Measurements from ENCODE around the gene BGN.

The BGN gene

DNA sequence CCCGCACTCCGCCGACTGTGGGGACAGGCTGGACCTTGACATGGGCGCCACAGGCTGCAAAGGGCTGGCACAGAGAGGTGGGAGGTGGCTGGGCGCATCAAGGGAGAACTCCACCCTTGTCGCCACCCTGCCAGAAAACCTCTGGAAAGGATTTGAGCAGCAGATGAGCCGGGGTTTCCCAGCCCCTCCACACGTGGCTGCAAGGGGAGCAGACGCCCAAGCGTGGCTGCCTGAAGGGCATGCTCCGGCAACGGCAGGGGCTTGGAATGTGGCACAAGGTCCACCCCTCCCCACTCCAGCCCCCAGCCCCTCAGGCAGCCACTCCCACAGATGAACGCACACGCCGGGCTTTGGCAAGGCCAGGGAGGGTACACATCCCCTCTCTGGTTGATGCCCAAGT, 4.6 kb downstream of the BGN start:
- H3K36me3 Mint-ChIP-seq (ENCODE audit: low read depth) = no peaks in the 10 kb centered on the region
- no peak overlapping the region for H3K4me3 Mint-ChIP-seq
- no peaks in the 10 kb centered on the region for H3K4me1 Mint-ChIP-seq (ENCODE audit: low read depth)
- H3K27me3 Mint-ChIP-seq (ENCODE audit: low read depth) = no peaks in the 10 kb centered on the region
- no peak overlapping the region for H3K27ac Mint-ChIP-seq
- no peaks in the 10 kb centered on the region for H3K9me3 Mint-ChIP-seq

GRCh38 chrX:153499876-153500275, 5.1 kb downstream of the BGN start:
- H3K36me3 Mint-ChIP-seq (ENCODE audit: low read depth) = no peaks in the 10 kb centered on the region
- H3K27ac Mint-ChIP-seq = no peak overlapping the region
- no peaks in the 10 kb centered on the region for H3K4me1 Mint-ChIP-seq (ENCODE audit: low read depth)
- H3K4me3 Mint-ChIP-seq = no peak overlapping the region
- no peaks in the 10 kb centered on the region for H3K9me3 Mint-ChIP-seq
- H3K27me3 Mint-ChIP-seq (ENCODE audit: low read depth) = no peaks in the 10 kb centered on the region

GRCh38 chrX:153500676-153501280, 6.0 kb downstream of the BGN start:
- Mint-ChIP-seq H3K9me3 (no peaks in the 10 kb centered on the region), H3K4me1 (ENCODE audit: low read depth) (no peaks in the 10 kb centered on the region), H3K27ac (no peak overlapping the region), H3K36me3 (ENCODE audit: low read depth) (no peaks in the 10 kb centered on the region), H3K27me3 (ENCODE audit: low read depth) (no peaks in the 10 kb centered on the region), H3K4me3 (no peak overlapping the region)

DNA sequence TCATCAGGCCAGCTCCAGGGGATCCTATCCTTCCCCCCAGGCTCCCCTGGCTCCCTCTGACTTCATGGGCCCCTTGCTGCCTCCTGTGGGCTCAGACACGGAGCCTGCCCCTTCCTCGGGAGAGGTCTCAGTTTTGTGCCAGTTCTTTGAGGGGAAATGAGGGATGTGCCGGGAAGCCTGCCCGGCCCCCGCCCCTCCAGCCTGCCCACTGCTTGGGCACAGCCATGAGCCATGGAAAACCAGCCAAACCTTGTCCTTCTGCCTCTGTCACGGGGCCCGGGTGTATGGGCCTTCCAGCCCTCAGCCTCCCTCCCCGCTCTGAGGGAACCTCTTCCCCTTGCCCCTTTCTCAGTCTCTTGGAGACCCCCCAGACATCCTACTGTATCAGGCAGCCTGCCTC, 6.8 kb downstream of the BGN start:
- Mint-ChIP-seq H3K27ac (no peak overlapping the region), H3K4me1 (ENCODE audit: low read depth) (no peaks in the 10 kb centered on the region), H3K27me3 (ENCODE audit: low read depth) (no peaks in the 10 kb centered on the region), H3K9me3 (no peaks in the 10 kb centered on the region), H3K4me3 (no peak overlapping the region), H3K36me3 (ENCODE audit: low read depth) (no peaks in the 10 kb centered on the region)

GRCh38 chrX:153502131-153502530, 7.4 kb downstream of the BGN start:
- Mint-ChIP-seq H3K4me3 (no peak overlapping the region), H3K36me3 (ENCODE audit: low read depth) (no peaks in the 10 kb centered on the region), H3K9me3 (no peaks in the 10 kb centered on the region), H3K4me1 (ENCODE audit: low read depth) (no peaks in the 10 kb centered on the region), H3K27me3 (ENCODE audit: low read depth) (no peaks in the 10 kb centered on the region), H3K27ac (no peak overlapping the region)

GRCh38 chrX:153502796-153503195, 8.0 kb downstream of the BGN start:
- H3K4me1 Mint-ChIP-seq (ENCODE audit: low read depth) = no peaks in the 10 kb centered on the region
- H3K4me3 Mint-ChIP-seq = no peak overlapping the region
- H3K36me3 Mint-ChIP-seq (ENCODE audit: low read depth) = no peaks in the 10 kb centered on the region

GRCh38 chrX:153504445-153505016, 9.8 kb downstream of the BGN start:
- H3K27ac Mint-ChIP-seq = no peak overlapping the region
- H3K9me3 Mint-ChIP-seq = no peaks in the 10 kb centered on the region
- no peaks in the 10 kb centered on the region for H3K4me1 Mint-ChIP-seq (ENCODE audit: low read depth)
- no peak overlapping the region for H3K4me3 Mint-ChIP-seq
- no peaks in the 10 kb centered on the region for H3K36me3 Mint-ChIP-seq (ENCODE audit: low read depth)
- no peaks in the 10 kb centered on the region for H3K27me3 Mint-ChIP-seq (ENCODE audit: low read depth)

More at GRCh38 chrX:153502796-153503195, 8.0 kb downstream of the BGN start:
- H3K27me3 Mint-ChIP-seq (ENCODE audit: low read depth) = no peaks in the 10 kb centered on the region
- H3K9me3 Mint-ChIP-seq = no peaks in the 10 kb centered on the region
- H3K27ac Mint-ChIP-seq = no peak overlapping the region

DNA sequence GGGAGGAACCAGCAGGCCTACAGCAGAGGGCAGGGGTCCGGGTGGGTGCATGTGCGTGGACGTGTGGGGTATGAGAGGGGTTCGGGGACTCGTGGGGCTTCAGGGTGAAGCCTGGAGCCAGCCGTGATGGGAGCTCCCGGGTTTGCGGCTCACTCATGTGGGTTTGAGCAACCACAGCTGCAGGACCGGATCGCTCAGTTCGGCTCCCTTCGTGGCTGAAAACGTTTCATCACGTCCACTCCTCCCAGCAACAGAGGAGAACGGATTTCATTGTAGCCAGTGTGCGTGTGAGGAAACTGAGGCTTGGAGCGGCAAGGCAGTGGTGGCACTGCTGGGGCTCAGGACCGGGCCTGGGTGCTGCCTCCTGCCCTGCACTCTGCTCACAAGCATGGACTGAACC, 10.6 kb downstream of the BGN start:
- Mint-ChIP-seq H3K4me1 (ENCODE audit: low read depth) (no peaks in the 10 kb centered on the region), H3K36me3 (ENCODE audit: low read depth) (no peaks in the 10 kb centered on the region), H3K27ac (no peak overlapping the region), H3K9me3 (no peaks in the 10 kb centered on the region), H3K4me3 (no peak overlapping the region), H3K27me3 (ENCODE audit: low read depth) (no peaks in the 10 kb centered on the region)

DNA sequence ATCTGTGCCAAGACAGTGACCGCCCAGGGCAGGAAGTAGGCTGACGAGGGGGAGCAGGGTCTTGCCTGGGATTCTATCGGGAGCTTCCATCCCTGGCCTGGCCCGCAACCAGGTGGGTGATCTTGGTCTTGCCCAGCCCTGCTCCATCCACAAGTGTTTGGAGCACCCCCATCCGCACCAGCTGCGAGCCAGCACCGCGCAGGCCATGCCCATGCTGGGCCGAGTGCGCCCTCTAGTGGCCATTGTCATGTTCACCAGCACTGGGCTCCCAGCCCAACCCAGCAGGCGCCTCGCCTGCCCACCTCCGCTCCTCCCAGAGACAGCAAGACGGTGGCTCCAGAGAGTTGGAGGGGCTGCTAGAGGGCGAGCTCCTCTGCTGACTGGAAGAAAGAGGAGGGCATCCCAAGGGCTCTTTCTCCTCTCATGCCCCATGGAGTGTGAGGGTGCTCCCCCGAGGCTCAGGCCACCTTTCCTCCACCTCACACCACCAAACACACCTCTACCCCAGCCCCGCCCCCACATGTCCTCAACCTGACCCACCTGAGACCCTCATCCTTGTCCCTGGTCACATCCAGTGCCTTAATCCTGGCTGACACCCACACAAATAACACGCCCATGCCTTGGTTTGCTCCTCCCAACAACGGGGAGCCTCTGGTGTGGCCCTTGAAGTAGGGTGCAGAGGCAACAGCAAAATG, 12.9 kb downstream of the BGN start:
- Mint-ChIP-seq H3K27me3 (ENCODE audit: low read depth) (no peaks in the 10 kb centered on the region), H3K4me3 (no peak overlapping the region), H3K36me3 (ENCODE audit: low read depth) (no peaks in the 10 kb centered on the region), H3K27ac (no peak overlapping the region), H3K4me1 (ENCODE audit: low read depth) (no peaks in the 10 kb centered on the region), H3K9me3 (no peaks in the 10 kb centered on the region)

- Mint-ChIP-seq H3K4me1 (ENCODE audit: low read depth) (no peaks in the 10 kb centered on the region), H3K27me3 (ENCODE audit: low read depth) (no peaks in the 10 kb centered on the region), H3K27ac (no peak overlapping the region), H3K36me3 (ENCODE audit: low read depth) (no peaks in the 10 kb centered on the region), H3K4me3 (no peak overlapping the region), H3K9me3 (no peaks in the 10 kb centered on the region)
These were observed 14.8 kb downstream of the BGN start for GRCh38 chrX:153509592-153509991.

DNA sequence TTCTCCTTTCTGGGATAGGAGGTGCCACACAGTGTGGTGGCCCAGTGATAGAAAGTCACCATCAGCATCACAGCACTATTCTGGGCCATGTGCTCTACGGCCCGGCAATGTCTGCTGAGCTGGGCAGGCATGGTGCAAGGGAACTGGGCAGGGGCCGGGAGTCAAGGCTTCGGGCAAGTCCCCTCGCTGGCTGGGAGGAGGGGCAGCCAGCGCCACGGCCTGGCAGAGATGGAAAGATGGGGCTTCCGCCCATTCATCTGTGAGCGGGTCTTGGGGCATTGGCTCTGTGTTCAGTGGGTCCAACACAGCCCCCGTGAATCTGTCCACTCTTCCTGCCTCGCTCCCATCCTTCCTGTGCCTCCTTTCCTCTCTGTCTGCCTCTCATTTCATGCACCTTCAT, 15.6 kb downstream of the BGN start:
- Mint-ChIP-seq H3K36me3 (ENCODE audit: low read depth) (no peaks in the 10 kb centered on the region), H3K27ac (no peak overlapping the region), H3K4me3 (no peak overlapping the region), H3K9me3 (no peaks in the 10 kb centered on the region), H3K4me1 (ENCODE audit: low read depth) (no peaks in the 10 kb centered on the region), H3K27me3 (ENCODE audit: low read depth) (no peaks in the 10 kb centered on the region)

DNA sequence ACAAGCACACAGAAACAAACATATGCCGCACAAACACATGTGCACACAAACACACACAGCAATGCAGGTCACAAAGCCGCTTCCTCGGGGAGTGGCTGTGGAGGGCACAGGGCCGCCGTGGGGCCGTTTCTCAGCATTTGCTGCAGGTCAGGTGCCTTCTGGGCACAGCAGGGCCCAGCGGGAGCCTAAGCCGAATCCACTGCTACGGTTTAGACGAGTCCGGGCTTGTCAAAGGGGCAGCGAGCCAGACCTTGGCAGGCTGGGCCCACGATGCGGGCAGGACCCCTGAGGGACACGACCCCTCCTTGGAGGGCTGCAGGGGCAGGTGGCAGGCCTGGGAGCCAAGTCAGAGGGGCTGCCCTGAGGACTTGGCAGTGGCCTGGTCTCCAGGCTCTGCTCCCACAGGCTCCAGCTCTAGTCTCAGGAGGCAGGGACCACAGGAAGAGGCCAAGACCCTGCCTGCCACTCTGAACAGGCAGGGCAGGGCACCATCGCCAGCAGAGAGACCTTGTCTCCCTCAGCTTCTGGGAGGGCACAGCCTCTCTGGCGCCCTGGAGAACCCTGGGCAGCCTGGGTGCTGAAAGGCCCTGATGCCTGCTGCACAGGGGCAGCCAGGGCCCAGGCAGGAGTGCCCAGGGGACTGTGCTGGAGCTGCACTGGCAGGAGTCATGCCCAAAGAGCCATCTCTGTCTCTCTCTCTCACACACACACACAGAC, 17.2 kb downstream of the BGN start:
- no peak overlapping the region for H3K4me3 Mint-ChIP-seq
- H3K4me1 Mint-ChIP-seq (ENCODE audit: low read depth) = no peaks in the 10 kb centered on the region
- H3K27me3 Mint-ChIP-seq (ENCODE audit: low read depth) = peaks cover 7% of the 10 kb centered on the region
- H3K9me3 Mint-ChIP-seq = no peaks in the 10 kb centered on the region
- no peaks in the 10 kb centered on the region for H3K36me3 Mint-ChIP-seq (ENCODE audit: low read depth)
- H3K27ac Mint-ChIP-seq = no peak overlapping the region

DNA sequence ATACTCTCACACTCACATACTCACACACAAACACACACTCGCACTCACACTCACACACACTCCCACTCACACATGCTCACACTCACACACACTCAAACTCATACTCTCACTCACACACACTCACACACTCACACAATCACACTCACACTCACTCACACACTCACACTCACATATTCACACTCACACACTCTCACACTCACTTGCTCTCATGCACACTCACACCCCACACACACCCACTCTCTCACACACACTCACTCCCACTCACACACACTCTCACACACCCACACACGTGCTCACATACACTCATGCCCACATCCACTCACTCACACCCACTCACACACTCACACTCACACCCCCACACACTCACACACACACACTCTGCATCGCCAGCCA, 17.7 kb downstream of the BGN start:
- no peaks in the 10 kb centered on the region for H3K4me1 Mint-ChIP-seq (ENCODE audit: low read depth)
- no peaks in the 10 kb centered on the region for H3K9me3 Mint-ChIP-seq
- peaks cover 7% of the 10 kb centered on the region for H3K27me3 Mint-ChIP-seq (ENCODE audit: low read depth)
- no peaks in the 10 kb centered on the region for H3K36me3 Mint-ChIP-seq (ENCODE audit: low read depth)
- H3K27ac Mint-ChIP-seq = no peak overlapping the region
- H3K4me3 Mint-ChIP-seq = no peak overlapping the region

DNA sequence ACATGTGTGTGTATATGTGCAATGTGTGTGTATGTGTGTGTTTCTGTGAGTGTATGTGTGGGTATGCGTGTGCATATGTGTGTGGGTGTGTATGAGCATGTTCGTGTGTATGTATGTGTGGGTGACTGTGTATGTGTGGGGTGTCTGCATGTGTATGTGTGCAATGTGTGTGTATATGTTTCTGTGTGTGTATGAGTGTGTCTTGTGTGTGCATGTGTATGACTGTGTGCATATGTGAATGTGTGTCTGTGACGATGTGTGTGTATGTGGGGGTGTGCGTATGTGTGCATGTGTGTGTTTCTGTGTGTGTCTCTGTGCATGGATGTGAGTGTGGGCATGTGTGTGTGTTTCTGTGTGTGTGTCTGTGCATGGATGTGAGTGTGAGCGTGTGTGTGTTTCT, 18.5 kb downstream of the BGN start:
- no peaks in the 10 kb centered on the region for H3K4me1 Mint-ChIP-seq (ENCODE audit: low read depth)
- H3K4me3 Mint-ChIP-seq = no peak overlapping the region
- no peak overlapping the region for H3K27ac Mint-ChIP-seq
- H3K36me3 Mint-ChIP-seq (ENCODE audit: low read depth) = no peaks in the 10 kb centered on the region
- peaks cover 8% of the 10 kb centered on the region for H3K27me3 Mint-ChIP-seq (ENCODE audit: low read depth)
- no peaks in the 10 kb centered on the region for H3K9me3 Mint-ChIP-seq

- no peak overlapping the region for H3K4me3 Mint-ChIP-seq
- no peaks in the 10 kb centered on the region for H3K9me3 Mint-ChIP-seq
- peaks cover 18% of the 10 kb centered on the region for H3K27me3 Mint-ChIP-seq (ENCODE audit: low read depth)
- no peaks in the 10 kb centered on the region for H3K36me3 Mint-ChIP-seq (ENCODE audit: low read depth)
- no peak overlapping the region for H3K27ac Mint-ChIP-seq
- no peaks in the 10 kb centered on the region for H3K4me1 Mint-ChIP-seq (ENCODE audit: low read depth)
These were observed 19.5 kb downstream of the BGN start for GRCh38 chrX:153514259-153514658.
